Right lobe of liver (tissue), 4 donors: Measurements from ENCODE around the gene SPON1.

Source experiments
- POLR2A ChIP-seq: fragments of 450-650 bp; IDR thresholded peaks from one replicate; pipeline ENCODE4 v1.6.1; 2017; ENCODE audit warnings: antibody characterized with exemption, mild to moderate bottlenecking
- TF ChIP-seq, protein P1 (sequence below), 4 donors: fragments of 200-600 bp in 3 of 4; fragments of 450-650 bp in 1 of 4; IDR thresholded peaks; one replicate each; pipeline versions ENCODE4 v1.5.1 to v1.8.0; 2016 to 2022; ENCODE audit warnings: antibody characterized with exemption in 4 of 4, mild to moderate bottlenecking in 2 of 4
- donor health status: DM: no; HTN: no; CAD: no.
- donor health status: DM: no; HTN: no; CAD: no.
- donor health status: DM: no; HTN: yes; CAD: no.

DNA sequence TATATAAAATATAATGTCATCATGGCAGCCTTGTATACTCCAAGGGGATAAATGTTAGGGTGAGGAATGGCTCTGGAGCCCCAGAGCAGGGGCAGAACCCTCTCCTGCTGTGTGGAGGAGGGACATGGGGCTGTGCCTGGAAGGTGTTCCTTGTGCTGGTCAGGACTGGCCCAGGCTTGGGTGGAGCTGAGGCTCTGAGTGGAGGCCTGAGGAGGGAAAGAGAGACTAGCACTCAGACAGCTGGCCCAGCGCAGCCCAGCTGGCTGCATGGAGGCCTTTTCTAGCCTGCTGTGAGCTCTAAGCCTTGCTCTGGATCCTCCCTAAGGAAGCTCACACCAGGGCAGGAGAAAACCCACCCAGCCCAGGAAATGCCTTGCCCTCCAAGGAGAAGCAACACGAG is 282.9 kb downstream of the SPON1 start:
- TF ChIP-seq, protein P1, sequence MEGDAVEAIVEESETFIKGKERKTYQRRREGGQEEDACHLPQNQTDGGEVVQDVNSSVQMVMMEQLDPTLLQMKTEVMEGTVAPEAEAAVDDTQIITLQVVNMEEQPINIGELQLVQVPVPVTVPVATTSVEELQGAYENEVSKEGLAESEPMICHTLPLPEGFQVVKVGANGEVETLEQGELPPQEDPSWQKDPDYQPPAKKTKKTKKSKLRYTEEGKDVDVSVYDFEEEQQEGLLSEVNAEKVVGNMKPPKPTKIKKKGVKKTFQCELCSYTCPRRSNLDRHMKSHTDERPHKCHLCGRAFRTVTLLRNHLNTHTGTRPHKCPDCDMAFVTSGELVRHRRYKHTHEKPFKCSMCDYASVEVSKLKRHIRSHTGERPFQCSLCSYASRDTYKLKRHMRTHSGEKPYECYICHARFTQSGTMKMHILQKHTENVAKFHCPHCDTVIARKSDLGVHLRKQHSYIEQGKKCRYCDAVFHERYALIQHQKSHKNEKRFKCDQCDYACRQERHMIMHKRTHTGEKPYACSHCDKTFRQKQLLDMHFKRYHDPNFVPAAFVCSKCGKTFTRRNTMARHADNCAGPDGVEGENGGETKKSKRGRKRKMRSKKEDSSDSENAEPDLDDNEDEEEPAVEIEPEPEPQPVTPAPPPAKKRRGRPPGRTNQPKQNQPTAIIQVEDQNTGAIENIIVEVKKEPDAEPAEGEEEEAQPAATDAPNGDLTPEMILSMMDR (IDR thresholded peaks at IDR 0.05) = no peak
- TF ChIP-seq POLR2A = no peak
